M059J (cell line): Measurements from ENCODE around the gene CYP26B1. TPM values are rescaled to one million over a fixed set of nuclear protein-coding genes. Genes with fewer than 3 reads are reported as not detected.

Source experiments
- DNase-seq: peaks from one replicate; pipeline ENCODE4 v3.0.0-alpha.2; 2012; ENCODE audit warnings: low read depth
- total RNA-seq: library from RNA; depleted of rRNA; stranded (reverse); fragments of >200 nt; shearing (Covaris generic); gene quantifications from 2 replicates; pipeline ENCODE4 v1.2.3, GENCODE V29; 2014

The CYP26B1 gene
- total RNA-seq, 1 experiment from 2014 or later: 6.8 TPM

GRCh38 chr2:72154386-72154975 lies 6.8 kb upstream of the CYP26B1 start:
- DNase-seq: no peak

- DNase-seq: no peak
These were observed 6.3 kb upstream of the CYP26B1 start for GRCh38 chr2:72153924-72154323.

- no peak for DNase-seq
These were observed 5.5 kb upstream of the CYP26B1 start for GRCh38 chr2:72153026-72153791.

GRCh38 chr2:72150861-72151356 lies 3.2 kb upstream of the CYP26B1 start:
- no peak for DNase-seq

GRCh38 chr2:72150157-72150860 lies 2.6 kb upstream of the CYP26B1 start:
- DNase-seq: peak; percentile 81

GRCh38 chr2:72149556-72150156 lies 2.0 kb upstream of the CYP26B1 start:
- DNase-seq: peak; percentile 18

GRCh38 chr2:72148837-72149555 lies 1.3 kb upstream of the CYP26B1 start:
- DNase-seq: peak; percentile 47

- peak; percentile 15 for DNase-seq
These were observed 558 bp upstream of the CYP26B1 start for GRCh38 chr2:72148003-72148836.

- DNase-seq: no peak
These were observed 1.0 kb downstream of the CYP26B1 start for GRCh38 chr2:72146347-72147302.

- DNase-seq: no peak
These were observed 1.9 kb downstream of the CYP26B1 start for GRCh38 chr2:72145658-72146329.

GRCh38 chr2:72145289-72145657 lies 2.4 kb downstream of the CYP26B1 start:
- peak; percentile 60 for DNase-seq

- DNase-seq: peak; percentile 56
These were observed 2.9 kb downstream of the CYP26B1 start for GRCh38 chr2:72144632-72145288.

GRCh38 chr2:72144274-72144631 lies 3.4 kb downstream of the CYP26B1 start:
- DNase-seq: peak; percentile 21

GRCh38 chr2:72143441-72144273 lies 4.0 kb downstream of the CYP26B1 start:
- no peak for DNase-seq

GRCh38 chr2:72142570-72143440 lies 4.9 kb downstream of the CYP26B1 start:
- no peak for DNase-seq

GRCh38 chr2:72141881-72142451 lies 5.7 kb downstream of the CYP26B1 start:
- no peak for DNase-seq
